HG03442 (cell line): ENCODE measurements around the gene NACAD.

ENCODE experiments used
- ATAC-seq: cut with Tn5 transposase; IDR thresholded peaks from one replicate; pipeline ENCODE4 v1.9.1; 2021; ENCODE audit warnings: mild to moderate bottlenecking, moderate library complexity; ENCODE audit not compliant: unreplicated experiment

NACAD gene

GRCh38 chr7:45088821-45089340 lies at the start of gene NACAD:
TSS of gene NACAD (minus strand) at chr7:45088969. CDS start at chr7:45088894, 75 bp downstream.
- ATAC-seq, result peak; percentile 30

GRCh38 chr7:45136106-45137060 lies 47.6 kb upstream of the NACAD start:
- peak; percentile 68 for ATAC-seq

- ATAC-seq, result no peak
Measured at GRCh38 chr7:45133877-45134276, 45.1 kb upstream of the NACAD start.

GRCh38 chr7:45133352-45133751 lies 44.6 kb upstream of the NACAD start:
- ATAC-seq, result no peak

- no peak for ATAC-seq
Measured at GRCh38 chr7:45132708-45133320, 44.0 kb upstream of the NACAD start.

GRCh38 chr7:45131891-45132290 lies 43.1 kb upstream of the NACAD start:
- no peak for ATAC-seq

GRCh38 chr7:45130910-45131309 lies 42.1 kb upstream of the NACAD start:
- no peak for ATAC-seq

GRCh38 chr7:45129906-45130305 lies 41.1 kb upstream of the NACAD start:
- no peak for ATAC-seq

GRCh38 chr7:45129181-45129800 lies 40.5 kb upstream of the NACAD start:
- no peak for ATAC-seq

- no peak for ATAC-seq
Measured at GRCh38 chr7:45126920-45127319, 38.2 kb upstream of the NACAD start.

GRCh38 chr7:45126201-45126600 lies 37.4 kb upstream of the NACAD start:
- ATAC-seq, result no peak

GRCh38 chr7:45125193-45125904 lies 36.6 kb upstream of the NACAD start:
- no peak for ATAC-seq

GRCh38 chr7:45123913-45124710 lies 35.3 kb upstream of the NACAD start:
- ATAC-seq, result no peak

GRCh38 chr7:45122975-45123860 lies 34.4 kb upstream of the NACAD start:
- no peak for ATAC-seq

- no peak for ATAC-seq
Measured at GRCh38 chr7:45119550-45119949, 30.8 kb upstream of the NACAD start.

GRCh38 chr7:45118889-45119331 lies 30.1 kb upstream of the NACAD start:
- no peak for ATAC-seq

- no peak for ATAC-seq
Measured at GRCh38 chr7:45118292-45118691, 29.5 kb upstream of the NACAD start.

GRCh38 chr7:45117582-45117981 lies 28.8 kb upstream of the NACAD start:
- no peak for ATAC-seq

- ATAC-seq, result no peak
Measured at GRCh38 chr7:45116048-45116447, 27.3 kb upstream of the NACAD start.
